HG03521 (cell line): ENCODE results near the gene KIAA1958.

Experiments
- ATAC-seq: cut with Tn5 transposase; IDR thresholded peaks from one replicate; pipeline ENCODE4 v1.9.1; 2021; ENCODE audit warnings: mild to moderate bottlenecking, moderate library complexity; ENCODE audit not compliant: unreplicated experiment

KIAA1958 gene

GRCh38 chr9:112526973-112527372 is 40.3 kb downstream of the KIAA1958 start:
- ATAC-seq, result no peak

GRCh38 chr9:112527959-112528358 is 41.3 kb downstream of the KIAA1958 start:
- ATAC-seq, result no peak

GRCh38 chr9:112529316-112529715 is 42.7 kb downstream of the KIAA1958 start:
- ATAC-seq, result no peak

- no peak for ATAC-seq
Measured at GRCh38 chr9:112530751-112531205, 44.2 kb downstream of the KIAA1958 start.

- ATAC-seq, result no peak
Measured at GRCh38 chr9:112531666-112532282, 45.1 kb downstream of the KIAA1958 start.

- no peak for ATAC-seq
Measured at GRCh38 chr9:112532427-112532826, 45.8 kb downstream of the KIAA1958 start.

- ATAC-seq, result no peak
Measured at GRCh38 chr9:112533660-112534059, 47.0 kb downstream of the KIAA1958 start.

GRCh38 chr9:112535301-112535700 is 48.7 kb downstream of the KIAA1958 start:
- no peak for ATAC-seq

GRCh38 chr9:112535811-112536210 is 49.2 kb downstream of the KIAA1958 start:
- no peak for ATAC-seq

- ATAC-seq, result no peak
Measured at GRCh38 chr9:112537561-112537960, 50.9 kb downstream of the KIAA1958 start.

- ATAC-seq, result no peak
Measured at GRCh38 chr9:112540800-112541199, 54.2 kb downstream of the KIAA1958 start.

- ATAC-seq, result no peak
Measured at GRCh38 chr9:112541685-112542084, 55.1 kb downstream of the KIAA1958 start.

- no peak for ATAC-seq
Measured at GRCh38 chr9:112542593-112543292, 56.1 kb downstream of the KIAA1958 start.

- ATAC-seq, result no peak
Measured at GRCh38 chr9:112544477-112544876, 57.9 kb downstream of the KIAA1958 start.

GRCh38 chr9:112545237-112545636 is 58.6 kb downstream of the KIAA1958 start:
- ATAC-seq, result no peak

- no peak for ATAC-seq
Measured at GRCh38 chr9:112546149-112547012, 59.8 kb downstream of the KIAA1958 start.

- ATAC-seq, result no peak
Measured at GRCh38 chr9:112548051-112548440, 61.4 kb downstream of the KIAA1958 start.

- no peak for ATAC-seq
Measured at GRCh38 chr9:112548836-112549595, 62.4 kb downstream of the KIAA1958 start.

GRCh38 chr9:112550531-112550930 is 63.9 kb downstream of the KIAA1958 start:
- no peak for ATAC-seq

- ATAC-seq, result no peak
Measured at GRCh38 chr9:112551641-112552040, 65.0 kb downstream of the KIAA1958 start.
